K562 (cell line): ENCODE measurements around the gene LRP1B. TPM values are rescaled to one million over a fixed set of nuclear protein-coding genes. Genes with fewer than 3 reads are reported as not detected.

Source experiments
- ATAC-seq: fragments of 200-7000 bp; cut with Tn5 transposase; 3 replicates; pipeline ENCODE4 v1.9.1; 2020; ENCODE audit warnings: moderate library complexity
- BruUV-seq: library from RNA; stranded (reverse); fragments of 400-500 nt; replicated peaks from 2 replicates; lab custom pipeline; 2021; lab: Mats Ljungman, UMichigan
- CTCF ChIA-PET: fragments of 300-600 bp; formaldehyde crosslinking; extraction: SDS; loops from one replicate; lab custom pipeline; 2021; ENCODE audit warnings: low intra/inter-chr PET ratio; lab: Yijun Ruan, JAX
- POLR2A ChIA-PET: fragments of 300-600, 350-650 bp; sonication (Branson Sonifier 250); formaldehyde crosslinking; extraction: SDS; loops from one replicate; lab custom pipeline; 2021; ENCODE audit warnings: antibody characterized with exemption, inconsistent platforms; lab: Yijun Ruan, JAX
- DNase-seq, 4 experiments: peaks; one replicate each; pipeline versions ENCODE4 v3.0.0 to v3.0.0-alpha.2; 2011 to 2018; ENCODE audit warnings: low spot score in 3 of 4, mixed read lengths in 3 of 4; ENCODE audit errors: extremely low read depth in 1 of 4
- FAIRE-seq: peaks from 2 replicates; lab custom pipeline; 2011; peaks lifted over from hg19 to GRCh38; lab: Jason Lieb, UNC
- H2AFZ ChIP-seq: 2 replicates; pipeline ENCODE4 v1.6.0; 2011; ENCODE audit warnings: low read depth, low read length, control low read depth, inconsistent platforms
- H3K27ac ChIP-seq: fragments of 200-600 bp; 3 replicates; pipeline ENCODE4 v1.8.0; 2011; ENCODE audit warnings: low read depth, mild to moderate bottlenecking, control low read depth, inconsistent platforms, low read length, moderate library complexity, mixed read lengths; ENCODE audit errors: extremely low read depth
- H3K27me3 ChIP-seq, 2 experiments: fragments of 300-600 bp in 1 of 2; 2 replicates in 1 of 2; 3 replicates in 1 of 2; pipeline versions ENCODE4 v1.6.0 to v1.8.0; 2011; ENCODE audit warnings: inconsistent platforms in 2 of 2, low read length in 2 of 2, mild to moderate bottlenecking in 1 of 2, mixed read lengths in 1 of 2, moderate library complexity in 1 of 2; ENCODE audit not compliant: control insufficient read depth in 2 of 2, insufficient read depth in 2 of 2
- H3K36me3 ChIP-seq: fragments of 300-600 bp; 3 replicates; pipeline ENCODE4 v1.8.0; 2011; ENCODE audit warnings: mild to moderate bottlenecking, low read length, inconsistent platforms; ENCODE audit not compliant: control insufficient read depth, insufficient read depth
- H3K4me1 ChIP-seq, 2 experiments: fragments of 200-600 bp in 1 of 2; replicated peaks in 1 of 2; 2 replicates in 1 of 2; 3 replicates in 1 of 2; pipeline versions ENCODE4 v1.5.1 to v1.8.0; 2011; ENCODE audit warnings: inconsistent platforms in 2 of 2, low read length in 2 of 2, mild to moderate bottlenecking in 1 of 2, mixed read lengths in 1 of 2, moderate library complexity in 1 of 2; ENCODE audit not compliant: control insufficient read depth in 2 of 2, insufficient read depth in 2 of 2
- H3K4me2 ChIP-seq: 2 replicates; pipeline ENCODE4 v1.6.1; 2011; ENCODE audit warnings: low read length, control low read depth, inconsistent platforms, mixed read lengths; ENCODE audit not compliant: insufficient read depth
- H3K4me3 ChIP-seq: fragments of 200-600 bp; sonication (generic), shearing (Covaris generic); 2 replicates; pipeline ENCODE4 v1.5.1; 2016; ENCODE audit warnings: control low read depth, inconsistent platforms
- H3K79me2 ChIP-seq: fragments of 200-600 bp; 3 replicates; pipeline ENCODE4 v1.8.0; 2011; ENCODE audit warnings: low read length, inconsistent platforms; ENCODE audit not compliant: control insufficient read depth, insufficient read depth
- H3K9ac ChIP-seq, 2 experiments: 2 replicates each; pipeline versions ENCODE4 v1.6.0 to v1.6.1; 2011; ENCODE audit warnings: low read depth in 2 of 2, low read length in 2 of 2, control low read depth in 1 of 2, inconsistent platforms in 1 of 2, mild to moderate bottlenecking in 1 of 2, mixed read lengths in 1 of 2; ENCODE audit not compliant: insufficient read depth in 1 of 2
- H3K9me1 ChIP-seq: one replicate; pipeline ENCODE4 v1.6.0; 2011; ENCODE audit warnings: inconsistent platforms, mild to moderate bottlenecking, low read length, moderate library complexity; ENCODE audit not compliant: control insufficient read depth, insufficient read depth
- H3K9me3 ChIP-seq: replicated peaks from 2 replicates; pipeline ENCODE4 v1.5.1; 2011; ENCODE audit warnings: low read depth, low read length, inconsistent platforms; ENCODE audit not compliant: control insufficient read depth, insufficient read depth
- H4K20me1 ChIP-seq: replicated peaks from 2 replicates; pipeline ENCODE4 v1.6.1; 2011; ENCODE audit warnings: low read length, inconsistent platforms, mixed read lengths; ENCODE audit not compliant: control insufficient read depth, insufficient read depth
- BHLHE40 ChIP-seq: IDR thresholded peaks from 2 replicates; pipeline ENCODE4 v1.6.1; 2011; ENCODE audit warnings: low read length, improper control_type of control experiment
- CC2D1A ChIP-seq: fragments of 450-650 bp; IDR thresholded peaks from 2 replicates; pipeline ENCODE4 v1.6.1; 2017; ENCODE audit warnings: mild to moderate bottlenecking
- EGR1 ChIP-seq: fragments of 450-650 bp; conservative IDR thresholded peaks from 2 replicates; pipeline ENCODE4 v1.6.1; 2017; ENCODE audit warnings: mild to moderate bottlenecking
- EP400 ChIP-seq: fragments of 450-650 bp; IDR thresholded peaks from 2 replicates; pipeline ENCODE4 v1.6.1; 2017; ENCODE audit warnings: antibody characterized with exemption, mild to moderate bottlenecking, moderate library complexity
- GTF2F1 ChIP-seq: IDR thresholded peaks from 2 replicates; pipeline ENCODE4 v1.6.1; 2011; ENCODE audit warnings: low read depth, low read length, improper control_type of control experiment
- MECOM ChIP-seq: fragments of 250-450 bp; sonication (Bioruptor Pico); IDR thresholded peaks from 2 replicates; pipeline ENCODE4 v1.8.0; 2022; ENCODE audit warnings: inconsistent platforms
- NR4A1 ChIP-seq, 2 experiments: fragments of 250-450 bp in 1 of 2; fragments of 450-650 bp in 1 of 2; sonication (Bioruptor Pico) in 1 of 2; IDR thresholded peaks; 2 replicates each; pipeline versions ENCODE4 v1.4.0 to v1.6.1; 2016 to 2020; ENCODE audit warnings: mild to moderate bottlenecking in 2 of 2, missing compliant biosample characterization in 1 of 2, missing genetic modification characterization in 1 of 2, moderate library complexity in 1 of 2
- NUFIP1 ChIP-seq: fragments of 450-650 bp; IDR thresholded peaks from 2 replicates; pipeline ENCODE4 v1.6.1; 2018; ENCODE audit not compliant: partially characterized antibody
- PBX2 ChIP-seq, 2 experiments: IDR thresholded peaks in 1 of 2; conservative IDR thresholded peaks in 1 of 2; 2 replicates each; pipeline ENCODE4 v1.6.1; 2016; ENCODE audit warnings: low read depth in 2 of 2, mild to moderate bottlenecking in 1 of 2, missing compliant biosample characterization in 1 of 2, missing genetic modification characterization in 1 of 2, moderate library complexity in 1 of 2
- PHF8 ChIP-seq: fragments of 200-600 bp; sonication (generic); IDR thresholded peaks from 2 replicates; pipeline ENCODE4 v1.6.1; 2012; ENCODE audit warnings: mixed run types, mild to moderate bottlenecking, inconsistent platforms, low read length, moderate library complexity, borderline replicate concordance
- RHOXF2B ChIP-seq: fragments of 250-450 bp; sonication (Bioruptor Pico); conservative IDR thresholded peaks from 2 replicates; pipeline ENCODE4 v1.5.1; 2021
- SRSF1 ChIP-seq: fragments of 200-400 bp; formaldehyde crosslinking; IDR thresholded peaks from 2 replicates; pipeline ENCODE4 v1.6.1; 2017; ENCODE audit warnings: mild to moderate bottlenecking, low read depth, low read length, moderate library complexity
- U2AF1 ChIP-seq: fragments of 200-400 bp; formaldehyde crosslinking; optimal IDR thresholded peaks from 2 replicates; pipeline ENCODE3; 2017; ENCODE audit warnings: mild to moderate bottlenecking, low read depth, low read length, moderate library complexity
- ZNF143 ChIP-seq: sonication (generic); formaldehyde crosslinking; IDR thresholded peaks from 2 replicates; pipeline ENCODE4 v1.9.0; 2022; ENCODE audit warnings: mild to moderate bottlenecking, missing genetic modification reagents
- ZNF239 ChIP-seq: fragments of 250-450 bp; sonication (Bioruptor Pico); IDR thresholded peaks from 2 replicates; pipeline ENCODE4 v1.4.0; 2020; ENCODE audit warnings: mild to moderate bottlenecking
- WGBS: fragments of 100-300 bp; shearing (Covaris generic); methylation state at CpG from one replicate; pipeline ENCODE4 v1.1.6; 2016; ENCODE audit warnings: low coverage, mixed read lengths; ENCODE audit not compliant: insufficient coverage; ENCODE audit errors: missing lambda C conversion rate; 5-methylcytosine and 5-hydroxymethylcytosine counted together
- in situ Hi-C: fragments of 300-500 bp; cut with MboI; formaldehyde crosslinking; loops from 4 replicates; pipeline ENCODE4 v1.15.0; 2018; ENCODE audit warnings: inconsistent platforms, mixed read lengths
- intact Hi-C: fragments of 100-400 bp; cut with micrococcal nuclease; formaldehyde crosslinking; loops from 2 replicates; pipeline ENCODE4 v1.14.2; 2022
- polyA plus RNA-seq, 8 experiments: library from polyadenylated mRNA; depleted of rRNA in 4 of 8; stranded (reverse) in 5 of 8; unstranded in 3 of 8; fragments of >200 nt; fragmentation: Nextera tagmentation in 2 of 8; fragmentation: Illumina TruSeq in 1 of 8; extraction: Ambion mirVana in 2 of 8; extraction: Trizol in 1 of 8; gene quantifications; 2 replicates each; pipeline versions ENCODE4 v1.2.1 to v1.2.3, GENCODE V29; 2011 to 2014; ENCODE audit warnings: inconsistent platforms in 1 of 8, missing spikeins in 1 of 8
- total RNA-seq, 7 experiments: library from RNA; depleted of rRNA in 6 of 7; stranded (reverse); fragments of >200 nt in 6 of 7; fragmentation: Illumina TruSeq in 2 of 7; extraction: Trizol in 2 of 7; gene quantifications; 2 replicates each; pipeline versions ENCODE4 v1.2.1 to v1.2.3, GENCODE V29; 2011 to 2021; ENCODE audit warnings: low replicate concordance in 1 of 7
- TF ChIP-seq, protein P1 (sequence below): fragments of 250-450 bp; sonication (Bioruptor Pico); IDR thresholded peaks from 2 replicates; pipeline ENCODE4 v1.9.0; 2021; ENCODE audit warnings: mild to moderate bottlenecking
- TF ChIP-seq, protein P2 (sequence below): fragments of 450-650 bp; conservative IDR thresholded peaks from 2 replicates; pipeline ENCODE4 v1.6.1; 2016; ENCODE audit warnings: missing genetic modification characterization, low read depth, mild to moderate bottlenecking, missing compliant biosample characterization, moderate library complexity

LRP1B gene
- total and polyA plus RNA-seq, 9 of the 15 experiments (the other 6 are each of a cell fraction or from before 2014, with no cell fraction given): not detected

DNA sequence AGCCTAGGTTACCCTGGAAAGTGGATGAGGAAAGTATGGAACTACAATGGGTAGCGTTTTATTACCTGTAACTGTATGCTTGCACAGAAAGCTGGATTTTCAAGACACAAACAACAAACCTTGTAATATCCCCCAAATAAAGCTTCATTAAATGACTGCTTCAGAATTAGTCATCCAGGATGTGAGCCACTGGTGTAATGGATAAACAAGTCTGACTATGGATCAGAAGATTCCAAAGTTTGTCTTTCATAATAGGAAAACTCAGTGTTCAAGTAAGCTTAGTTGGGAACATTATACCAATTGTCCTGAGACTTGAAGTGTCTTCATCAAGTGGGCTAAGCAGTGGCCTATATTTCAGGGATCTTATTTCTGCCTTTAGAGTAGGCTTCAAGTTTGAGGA is 518.8 kb downstream of the LRP1B start:
- 0% methylated on average over 1 of the region's 1 CpG for whole genome bisulfite sequencing
- no peak overlapping the region for H2AFZ ChIP-seq
- no peak for FAIRE-seq

GRCh38 chr2:141611176-141611571 is 519.6 kb downstream of the LRP1B start:
- no peak for FAIRE-seq
- Histone ChIP-seq H3K4me3 (no peak overlapping the region), H3K79me2 (no peaks in the 10 kb centered on the region), H3K4me1 (no peaks in the 10 kb centered on the region), H3K27me3 (no peaks in the 10 kb centered on the region), H3K27ac (no peak overlapping the region), H3K36me3 (no peaks in the 10 kb centered on the region), H3K9me3 (no peaks in the 10 kb centered on the region; the same call in none of the 2 replicates), H2AFZ (no peak overlapping the region), H3K9me1 (no peaks in the 10 kb centered on the region), H3K4me2 (no peak overlapping the region), H4K20me1 (no peaks in the 10 kb centered on the region), H3K9ac (no peak overlapping the region)
- WGBS: 0% methylated on average over 1 of the region's 1 CpG
- CTCF ChIA-PET: no interaction called here
- intact Hi-C loops: no loop called here
- no peak for ATAC-seq
- POLR2A ChIA-PET: no interaction called here
- BruUV-seq: no TSS peak
- in situ Hi-C loops: no loop called here
- DNase-seq: no peak
- no peak for TF ChIP-seq PBX2 (CRISPR knock-in tag; IDR thresholded peaks at IDR 0.05; ENCODE audit: low read depth)
- no peak for TF ChIP-seq PBX2 (tag; conservative IDR thresholded peaks at IDR 0.05; ENCODE audit: low read depth)
- TF ChIP-seq, protein P1, sequence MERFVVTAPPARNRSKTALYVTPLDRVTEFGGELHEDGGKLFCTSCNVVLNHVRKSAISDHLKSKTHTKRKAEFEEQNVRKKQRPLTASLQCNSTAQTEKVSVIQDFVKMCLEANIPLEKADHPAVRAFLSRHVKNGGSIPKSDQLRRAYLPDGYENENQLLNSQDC (CRISPR knock-in tag): no peak
- TF ChIP-seq CC2D1A: no peak
- TF ChIP-seq ZNF143: no peak
- TF ChIP-seq GTF2F1: no peak
- TF ChIP-seq NR4A1 (CRISPR knock-in tag; IDR thresholded peaks at IDR 0.05): no peak
- TF ChIP-seq NR4A1 (tag; IDR thresholded peaks at IDR 0.05): no peak
- no peak for TF ChIP-seq RHOXF2B
- no peak for TF ChIP-seq NUFIP1
- TF ChIP-seq EP400: no peak
- TF ChIP-seq BHLHE40: no peak

More for the DNA sequence above, 518.8 kb downstream of the LRP1B start:
- no peaks in the 10 kb centered on the region; the same call in 1 of the 2 replicates for H3K9me3 ChIP-seq
- no peak for TF ChIP-seq U2AF1
- no peak for TF ChIP-seq SRSF1
- TF ChIP-seq PHF8: no peak
- TF ChIP-seq, protein P2, sequence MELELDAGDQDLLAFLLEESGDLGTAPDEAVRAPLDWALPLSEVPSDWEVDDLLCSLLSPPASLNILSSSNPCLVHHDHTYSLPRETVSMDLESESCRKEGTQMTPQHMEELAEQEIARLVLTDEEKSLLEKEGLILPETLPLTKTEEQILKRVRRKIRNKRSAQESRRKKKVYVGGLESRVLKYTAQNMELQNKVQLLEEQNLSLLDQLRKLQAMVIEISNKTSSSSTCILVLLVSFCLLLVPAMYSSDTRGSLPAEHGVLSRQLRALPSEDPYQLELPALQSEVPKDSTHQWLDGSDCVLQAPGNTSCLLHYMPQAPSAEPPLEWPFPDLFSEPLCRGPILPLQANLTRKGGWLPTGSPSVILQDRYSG (tag): no peak
- no peak for TF ChIP-seq ZNF239
- no peak for TF ChIP-seq MECOM (CRISPR knock-in tag)
- no peak for TF ChIP-seq EGR1
- TF ChIP-seq, all 486 proteins: peak for 0
- Histone ChIP-seq H3K4me3 (no peak overlapping the region), H3K27ac (no peak overlapping the region), H3K36me3 (no peaks in the 10 kb centered on the region), H4K20me1 (no peaks in the 10 kb centered on the region), H3K79me2 (no peaks in the 10 kb centered on the region), H3K4me2 (no peak overlapping the region), H3K9ac (no peak overlapping the region), H3K9me1 (no peaks in the 10 kb centered on the region), H3K27me3 (no peaks in the 10 kb centered on the region), H3K4me1 (no peaks in the 10 kb centered on the region)
- in situ Hi-C loops (no loop called here), intact Hi-C loops (no loop called here)
- DNase-seq: no peak
- CTCF ChIA-PET: no interaction called here
- BruUV-seq: no TSS peak
- ATAC-seq: no peak
- POLR2A ChIA-PET: no interaction called here
